Measurements from ENCODE around the gene LAMA2. TPM values are rescaled to one million over a fixed set of nuclear protein-coding genes. Genes with fewer than 3 reads are reported as not detected.
"Not testable (repeated sequence)": the region's sequence is repeated elsewhere in the genome, so short reads cannot be mapped to it uniquely, and the experiment has no call there.

The LAMA2 gene
- total RNA-seq, 1 donor from 2014 or later: 16.8 TPM

DNA sequence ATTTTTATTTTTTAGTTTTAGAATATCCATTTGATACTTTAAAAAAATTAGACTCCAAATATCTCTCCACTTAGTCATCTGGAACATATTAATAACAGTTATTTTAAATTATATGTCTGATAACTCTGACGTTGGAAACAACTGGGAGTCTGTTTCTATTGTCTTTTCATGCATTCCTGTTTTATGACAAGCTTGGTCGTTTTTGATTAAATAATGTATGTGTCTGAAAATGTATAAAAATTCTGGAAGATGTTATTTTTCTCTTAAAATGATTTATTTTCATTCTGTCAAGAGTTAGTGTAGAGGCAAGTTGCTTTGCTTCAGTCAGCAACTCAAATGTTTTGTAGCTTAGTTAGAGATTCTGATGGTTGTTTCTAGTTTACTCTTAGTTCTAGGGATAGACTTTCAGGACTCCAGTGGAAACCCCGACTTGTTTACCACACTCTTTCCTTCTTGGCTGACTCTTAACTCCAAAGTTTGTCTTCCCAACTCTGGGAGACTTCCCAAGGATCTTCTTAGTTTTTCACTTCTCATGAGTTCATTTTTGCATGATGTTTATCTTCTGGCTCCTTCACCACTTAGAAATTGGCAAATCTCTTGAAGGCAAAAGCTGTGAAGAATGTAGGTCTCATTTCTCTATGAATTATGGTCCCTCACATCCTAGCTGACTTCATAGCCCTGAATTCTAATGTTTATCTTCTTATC, 190.9 kb downstream of the LAMA2 start:
- DNase-seq: no peak

GRCh38 chr6:129084406-129084805, 201.5 kb downstream of the LAMA2 start:
- no peak for DNase-seq

- not testable (repeated sequence) for DNase-seq
These were observed 205.5 kb downstream of the LAMA2 start for GRCh38 chr6:129088481-129088880.

GRCh38 chr6:129089357-129089756, 206.4 kb downstream of the LAMA2 start:
- no peak for DNase-seq

DNA sequence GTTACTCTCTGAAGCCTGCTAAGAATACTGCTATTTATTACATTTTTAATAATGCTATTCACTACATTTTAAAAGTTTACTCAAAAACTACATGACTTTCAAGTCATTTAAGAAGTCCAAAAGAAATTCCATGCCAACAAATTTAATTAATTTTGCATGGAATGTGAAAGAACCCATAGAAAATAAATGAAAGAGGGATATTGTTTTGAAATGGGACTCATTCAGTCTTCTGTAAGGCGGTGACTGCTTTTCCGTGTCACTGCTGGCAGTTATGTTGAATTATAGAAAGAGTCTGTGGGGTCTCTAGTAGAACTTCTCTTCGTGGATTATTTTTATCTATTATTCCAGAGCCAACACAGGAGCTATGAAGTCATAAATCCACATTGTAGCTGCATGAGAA, 211.2 kb downstream of the LAMA2 start:
- no peak for DNase-seq

DNA sequence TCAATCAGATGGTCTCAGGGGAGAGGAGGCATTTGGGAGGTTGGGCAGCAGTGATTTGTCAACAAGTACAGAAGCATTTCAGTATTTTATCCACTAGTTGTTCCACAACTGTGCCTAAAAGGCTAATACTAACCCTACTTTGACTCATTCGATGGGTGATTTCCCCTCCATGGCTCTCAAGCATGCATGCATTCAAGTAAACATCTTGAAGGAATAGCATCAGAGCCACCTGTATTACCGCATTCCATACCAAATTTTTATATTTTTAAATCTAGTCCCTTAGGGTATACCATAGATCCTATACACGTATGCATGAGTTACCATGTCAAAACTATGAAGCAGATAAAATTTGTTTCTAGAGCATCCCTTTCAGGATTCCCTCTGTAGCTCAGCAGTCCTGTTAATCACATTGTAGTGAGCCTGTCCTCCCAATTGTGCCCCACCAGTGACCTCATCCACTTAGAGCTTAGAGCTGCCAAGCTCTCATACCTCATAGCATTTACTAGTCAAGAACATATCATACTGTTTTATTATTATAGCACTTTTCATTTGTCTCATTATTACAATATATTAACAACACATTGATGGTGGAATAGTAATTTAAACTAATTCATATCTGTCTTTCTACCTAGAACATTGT, 213.8 kb downstream of the LAMA2 start:
- no peak for DNase-seq

DNA sequence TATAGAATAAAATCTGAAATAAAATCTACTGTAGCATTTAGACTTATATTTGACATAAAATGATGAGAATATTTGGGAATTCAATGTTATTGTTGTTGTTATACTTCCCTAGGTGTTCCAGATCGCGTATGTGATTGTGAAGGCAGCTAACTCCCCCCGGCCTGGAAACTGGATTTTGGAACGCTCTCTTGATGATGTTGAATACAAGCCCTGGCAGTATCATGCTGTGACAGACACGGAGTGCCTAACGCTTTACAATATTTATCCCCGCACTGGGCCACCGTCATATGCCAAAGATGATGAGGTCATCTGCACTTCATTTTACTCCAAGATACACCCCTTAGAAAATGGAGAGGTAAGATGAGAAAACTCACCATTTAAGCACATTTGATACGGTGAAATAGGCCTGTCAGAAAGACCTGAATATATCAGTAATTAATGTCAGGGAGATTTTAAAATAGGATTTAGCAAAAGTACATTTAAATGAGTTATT, 215.2 kb downstream of the LAMA2 start:
- no peak for DNase-seq

- DNase-seq: no peak
These were observed 216.8 kb downstream of the LAMA2 start for GRCh38 chr6:129099696-129100095.

DNA sequence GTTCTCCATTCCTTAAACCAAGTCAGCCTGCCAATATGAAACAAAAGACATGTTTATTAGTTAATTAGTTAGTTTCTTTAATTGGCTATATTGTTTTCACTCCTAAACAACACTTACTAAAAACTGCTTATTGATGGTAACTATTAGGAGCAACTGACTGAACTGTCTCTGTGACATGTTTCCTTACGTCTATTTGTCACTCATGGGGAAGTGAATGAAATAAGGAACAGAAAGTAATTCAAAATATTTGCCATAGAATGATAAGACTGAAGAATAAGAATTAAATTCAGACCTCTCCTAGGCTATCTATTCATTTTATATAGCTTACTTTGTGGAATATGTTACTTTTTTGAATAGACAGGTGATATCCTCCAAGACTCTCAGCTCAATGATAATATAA, 217.2 kb downstream of the LAMA2 start:
- no peak for DNase-seq

GRCh38 chr6:129102741-129103140, 219.8 kb downstream of the LAMA2 start:
- no peak for DNase-seq

- no peak for DNase-seq
These were observed 221.2 kb downstream of the LAMA2 start for GRCh38 chr6:129104131-129104530.

GRCh38 chr6:129104560-129104959, 221.6 kb downstream of the LAMA2 start:
- no peak for DNase-seq

GRCh38 chr6:129105035-129105434, 222.1 kb downstream of the LAMA2 start:
- DNase-seq: no peak

GRCh38 chr6:129105793-129106192, 222.9 kb downstream of the LAMA2 start:
- no peak for DNase-seq

GRCh38 chr6:129108337-129108736, 225.4 kb downstream of the LAMA2 start:
- DNase-seq: no peak

- DNase-seq: no peak
These were observed 227.9 kb downstream of the LAMA2 start for GRCh38 chr6:129110690-129111343.

DNA sequence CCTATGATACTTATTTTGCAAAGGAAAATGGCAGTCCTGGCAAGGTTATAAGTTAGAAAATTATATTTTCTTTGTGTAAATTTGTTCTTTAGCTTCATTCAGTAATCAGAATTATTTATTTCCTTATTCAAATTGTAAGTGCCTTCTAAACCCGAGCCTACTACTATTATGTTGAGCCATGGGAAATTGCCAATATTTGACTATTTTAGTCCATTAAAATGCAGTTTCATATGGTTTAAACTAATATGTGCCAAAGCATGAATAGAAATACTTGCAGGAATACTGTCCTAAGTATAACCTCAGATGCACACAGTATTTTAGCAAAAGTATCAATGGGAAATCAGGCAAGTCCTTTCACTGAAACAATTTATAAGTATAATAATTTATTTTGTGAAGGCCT, 228.4 kb downstream of the LAMA2 start:
- no peak for DNase-seq

DNA sequence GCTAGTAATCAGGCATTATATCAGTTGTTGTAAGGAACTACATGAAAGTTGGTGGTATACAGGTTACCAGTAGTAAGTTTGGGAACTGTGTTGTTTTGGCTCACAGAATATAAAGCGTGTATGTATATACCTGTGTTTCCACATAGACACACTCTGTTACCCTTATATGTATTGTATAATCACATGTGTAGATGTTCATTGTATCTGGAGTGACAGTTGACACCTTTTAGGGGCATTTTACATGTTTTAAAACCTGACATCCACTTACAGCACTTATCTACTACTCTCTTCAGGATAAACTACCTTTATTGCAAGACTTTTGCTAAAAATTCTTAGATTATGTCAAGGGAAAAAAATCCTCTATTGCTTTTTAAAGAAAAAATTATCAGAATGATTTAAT, 228.9 kb downstream of the LAMA2 start:
- DNase-seq: no peak

DNA sequence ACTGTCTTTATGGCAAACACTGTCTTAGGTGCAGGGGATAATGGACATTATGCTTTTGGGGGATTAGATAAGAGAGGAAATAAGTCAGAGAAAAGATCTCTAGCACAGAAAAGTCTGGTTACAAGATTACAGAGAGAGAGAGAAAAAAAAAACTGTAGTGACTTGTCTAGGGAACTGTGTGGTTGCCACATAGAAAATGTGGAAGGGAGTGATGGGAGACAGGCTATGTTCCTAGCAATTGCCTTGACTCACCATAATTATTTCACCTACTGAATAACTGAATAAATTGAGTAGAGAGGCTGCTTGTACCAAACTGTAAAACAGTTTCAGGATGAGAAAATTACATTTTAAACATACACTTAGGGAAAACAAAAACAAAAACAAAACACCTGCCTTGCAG, 229.7 kb downstream of the LAMA2 start:
- DNase-seq: no peak

- no peak for DNase-seq
These were observed 230.7 kb downstream of the LAMA2 start for GRCh38 chr6:129113637-129114036.

GRCh38 chr6:129114636-129115391, 231.9 kb downstream of the LAMA2 start:
- no peak for DNase-seq

DNA sequence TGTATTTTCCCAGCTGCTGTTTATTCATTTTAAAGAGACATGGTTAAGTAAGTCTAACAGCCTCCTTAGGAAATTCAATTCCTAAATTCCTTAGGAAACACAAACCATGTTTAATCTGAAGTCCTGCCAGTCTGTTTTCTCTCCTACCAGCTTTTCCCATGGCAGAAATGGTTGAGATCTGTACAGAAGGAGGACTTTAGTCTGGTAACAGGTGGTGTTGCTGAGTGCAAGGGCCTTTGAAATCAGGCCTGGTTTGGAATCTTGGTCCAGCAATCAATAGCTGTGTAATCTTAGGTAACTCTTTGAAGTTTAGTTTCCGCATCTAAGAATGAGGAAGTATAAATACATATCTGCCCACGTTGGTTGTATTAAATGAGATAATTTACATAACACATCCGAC, 232.5 kb downstream of the LAMA2 start:
- DNase-seq: no peak

DNA sequence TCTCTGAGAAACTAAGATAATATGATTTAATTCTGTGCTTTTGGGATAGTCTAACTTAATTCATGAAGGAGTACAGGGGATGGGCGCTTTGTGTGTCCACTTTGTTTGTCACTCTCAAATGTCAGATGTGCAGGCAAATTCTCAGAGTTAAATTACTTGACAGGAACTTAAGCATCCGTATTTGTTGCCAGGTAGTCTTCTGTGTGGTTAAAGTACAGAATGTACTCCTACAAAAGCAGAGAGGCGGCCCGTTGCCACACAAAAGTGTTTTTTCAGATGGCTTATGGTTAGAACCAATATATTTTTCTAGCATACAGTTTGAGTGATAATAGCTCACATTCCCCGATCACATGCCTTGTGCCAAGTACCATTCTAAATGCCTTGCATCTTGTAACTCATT, 234.4 kb downstream of the LAMA2 start:
- DNase-seq: no peak

Data from occipital lobe (tissue), 2 donors.